NCI-H1105 treated with DMSO at 0.1 percent for 48 hours (cell line): Measurements from ENCODE around the gene POU2F3.
A peak's percentile ranks its signal among the peaks of the same experiment; 100 is the strongest.

Experiments
- DNase-seq: peaks from one replicate; lab custom pipeline; 2025; lab: John Stamatoyannopoulos, UW

POU2F3 gene

GRCh38 chr11:120318906-120319305, 79.0 kb downstream of the POU2F3 start:
- peak; percentile 11 for DNase-seq

GRCh38 chr11:120324932-120325810, 85.2 kb downstream of the POU2F3 start, which contains the start of gene TLCD5:
TSS of gene TLCD5 (plus strand) at chr11:120325299. CDS start at chr11:120327442, 2,143 bp downstream.
- peak; percentile 92 for DNase-seq

GRCh38 chr11:120326228-120326627, 86.3 kb downstream of the POU2F3 start:
- DNase-seq: no peak

GRCh38 chr11:120326845-120327281, 86.9 kb downstream of the POU2F3 start:
- no peak for DNase-seq

- DNase-seq: no peak
Observed at GRCh38 chr11:120327311-120327710, 87.4 kb downstream of the POU2F3 start.

- DNase-seq: no peak
Observed at GRCh38 chr11:120329556-120329955, 89.6 kb downstream of the POU2F3 start.

- no peak for DNase-seq
Observed at GRCh38 chr11:120330045-120330444, 90.1 kb downstream of the POU2F3 start.

GRCh38 chr11:120331301-120331996, 91.5 kb downstream of the POU2F3 start:
- peak; percentile 59 for DNase-seq

GRCh38 chr11:120332822-120333716, 93.1 kb downstream of the POU2F3 start:
- no peak for DNase-seq

GRCh38 chr11:120333801-120334200, 93.9 kb downstream of the POU2F3 start:
- no peak for DNase-seq

GRCh38 chr11:120334332-120334731, 94.4 kb downstream of the POU2F3 start:
- DNase-seq: no peak

- DNase-seq: peak; percentile 92
Observed at GRCh38 chr11:120334894-120335462, 95.0 kb downstream of the POU2F3 start.

- peak; percentile 80 for DNase-seq
Observed at GRCh38 chr11:120335556-120335907, 95.6 kb downstream of the POU2F3 start.

- peak; percentile 96 for DNase-seq
Observed at GRCh38 chr11:120335908-120336640, 96.1 kb downstream of the POU2F3 start, which contains the start of gene ARHGEF12. TSS of gene ARHGEF12 (plus strand) at chr11:120336413. CDS start at chr11:120337244, 831 bp downstream.

GRCh38 chr11:120336641-120337354, 96.9 kb downstream of the POU2F3 start:
- peak; percentile 56 for DNase-seq

- DNase-seq: peak; percentile 48
Observed at GRCh38 chr11:120337355-120338106, 97.6 kb downstream of the POU2F3 start.

GRCh38 chr11:120338107-120338933, 98.4 kb downstream of the POU2F3 start:
- no peak for DNase-seq

GRCh38 chr11:120339394-120339890, 99.5 kb downstream of the POU2F3 start:
- no peak for DNase-seq
